Neural cell (in vitro differentiated cells): ENCODE data around the gene BMP7.
"Not testable (repeated sequence)": the region's sequence is repeated elsewhere in the genome, so short reads cannot be mapped to it uniquely, and the experiment has no call there.

Experiments
- EP300 ChIP-seq: fragments of 450-650 bp; conservative IDR thresholded peaks from 2 replicates; pipeline ENCODE4 v1.6.1; 2014; ENCODE audit warnings: antibody characterized with exemption, mild to moderate bottlenecking, moderate library complexity; ENCODE audit not compliant: poor library complexity, severe bottlenecking
- POLR2AphosphoS5 ChIP-seq: IDR thresholded peaks from 2 replicates; pipeline ENCODE4 v1.6.1; 2012
- SMC3 ChIP-seq: fragments of 450-650 bp; conservative IDR thresholded peaks from 2 replicates; pipeline ENCODE4 v1.6.1; 2014; ENCODE audit warnings: antibody characterized with exemption, mild to moderate bottlenecking, moderate library complexity; ENCODE audit not compliant: poor library complexity
- TAF1 ChIP-seq: IDR thresholded peaks from 2 replicates; pipeline ENCODE4 v1.6.1; 2012; ENCODE audit warnings: low read depth
- TF ChIP-seq, protein P1 (sequence below): fragments of 450-650 bp; IDR thresholded peaks from 2 replicates; pipeline ENCODE4 v1.5.1; 2014; ENCODE audit warnings: antibody characterized with exemption, mild to moderate bottlenecking, moderate library complexity; ENCODE audit not compliant: poor library complexity, severe bottlenecking

DNA sequence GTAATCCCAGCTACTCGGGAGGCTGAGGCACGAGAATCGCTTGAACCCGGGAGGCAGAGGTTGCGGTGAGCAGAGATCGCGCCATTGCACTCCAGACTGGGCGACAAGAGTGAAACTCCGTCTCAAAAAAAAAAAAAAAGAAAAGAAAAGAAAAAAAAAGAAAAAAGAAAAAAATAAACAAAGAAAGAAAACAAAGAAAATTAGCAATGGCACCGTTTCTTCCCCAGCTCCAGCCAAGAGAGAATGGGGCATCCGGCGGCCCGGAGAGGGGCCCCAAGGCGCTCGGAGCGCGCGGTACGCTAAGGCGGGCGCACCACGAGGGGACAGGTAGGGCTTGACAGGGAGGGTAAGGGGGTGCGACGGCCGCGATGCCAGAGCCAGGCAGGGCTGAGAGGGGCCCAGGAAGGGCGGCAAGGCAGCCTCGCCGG, 1.5 kb downstream of the BMP7 start:
- TF ChIP-seq, protein P1, sequence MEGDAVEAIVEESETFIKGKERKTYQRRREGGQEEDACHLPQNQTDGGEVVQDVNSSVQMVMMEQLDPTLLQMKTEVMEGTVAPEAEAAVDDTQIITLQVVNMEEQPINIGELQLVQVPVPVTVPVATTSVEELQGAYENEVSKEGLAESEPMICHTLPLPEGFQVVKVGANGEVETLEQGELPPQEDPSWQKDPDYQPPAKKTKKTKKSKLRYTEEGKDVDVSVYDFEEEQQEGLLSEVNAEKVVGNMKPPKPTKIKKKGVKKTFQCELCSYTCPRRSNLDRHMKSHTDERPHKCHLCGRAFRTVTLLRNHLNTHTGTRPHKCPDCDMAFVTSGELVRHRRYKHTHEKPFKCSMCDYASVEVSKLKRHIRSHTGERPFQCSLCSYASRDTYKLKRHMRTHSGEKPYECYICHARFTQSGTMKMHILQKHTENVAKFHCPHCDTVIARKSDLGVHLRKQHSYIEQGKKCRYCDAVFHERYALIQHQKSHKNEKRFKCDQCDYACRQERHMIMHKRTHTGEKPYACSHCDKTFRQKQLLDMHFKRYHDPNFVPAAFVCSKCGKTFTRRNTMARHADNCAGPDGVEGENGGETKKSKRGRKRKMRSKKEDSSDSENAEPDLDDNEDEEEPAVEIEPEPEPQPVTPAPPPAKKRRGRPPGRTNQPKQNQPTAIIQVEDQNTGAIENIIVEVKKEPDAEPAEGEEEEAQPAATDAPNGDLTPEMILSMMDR: not testable (repeated sequence)
- not testable (repeated sequence) for TF ChIP-seq EP300, POLR2AphosphoS5, SMC3, TAF1
